Keratinocyte (primary cell): ENCODE data around the gene GBP7.

Source experiments
- EZH2 ChIP-seq: IDR thresholded peaks from one replicate; pipeline ENCODE4 v1.6.1; 2012; ENCODE audit warnings: inconsistent platforms, mild to moderate bottlenecking, low read length, moderate library complexity
- TF ChIP-seq, protein P1 (sequence below), 3 experiments: IDR thresholded peaks in 1 of 3; conservative IDR thresholded peaks in 1 of 3; optimal IDR thresholded peaks in 1 of 3; 2 replicates in 2 of 3; 3 replicates in 1 of 3; pipeline versions ENCODE3 to v1.5.1; 2011; ENCODE audit warnings: low read length in 3 of 3, mild to moderate bottlenecking in 3 of 3, moderate library complexity in 2 of 3, control low read depth in 1 of 3, inconsistent platforms in 1 of 3; ENCODE audit not compliant: insufficient read depth in 2 of 3; ENCODE audit errors: extremely low read depth in 1 of 3

GRCh38 chr1:89102021-89102420 lies 73.8 kb downstream of the GBP7 start:
- TF ChIP-seq, protein P1, sequence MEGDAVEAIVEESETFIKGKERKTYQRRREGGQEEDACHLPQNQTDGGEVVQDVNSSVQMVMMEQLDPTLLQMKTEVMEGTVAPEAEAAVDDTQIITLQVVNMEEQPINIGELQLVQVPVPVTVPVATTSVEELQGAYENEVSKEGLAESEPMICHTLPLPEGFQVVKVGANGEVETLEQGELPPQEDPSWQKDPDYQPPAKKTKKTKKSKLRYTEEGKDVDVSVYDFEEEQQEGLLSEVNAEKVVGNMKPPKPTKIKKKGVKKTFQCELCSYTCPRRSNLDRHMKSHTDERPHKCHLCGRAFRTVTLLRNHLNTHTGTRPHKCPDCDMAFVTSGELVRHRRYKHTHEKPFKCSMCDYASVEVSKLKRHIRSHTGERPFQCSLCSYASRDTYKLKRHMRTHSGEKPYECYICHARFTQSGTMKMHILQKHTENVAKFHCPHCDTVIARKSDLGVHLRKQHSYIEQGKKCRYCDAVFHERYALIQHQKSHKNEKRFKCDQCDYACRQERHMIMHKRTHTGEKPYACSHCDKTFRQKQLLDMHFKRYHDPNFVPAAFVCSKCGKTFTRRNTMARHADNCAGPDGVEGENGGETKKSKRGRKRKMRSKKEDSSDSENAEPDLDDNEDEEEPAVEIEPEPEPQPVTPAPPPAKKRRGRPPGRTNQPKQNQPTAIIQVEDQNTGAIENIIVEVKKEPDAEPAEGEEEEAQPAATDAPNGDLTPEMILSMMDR (optimal IDR thresholded peaks at IDR 0.05 in 1 of 3, IDR thresholded peaks at IDR 0.05 in 1 of 3, conservative IDR thresholded peaks at IDR 0.05 in 1 of 3; ENCODE audit: extremely low read depth in 1 of 3, insufficient read depth in 2 of 3, low read length in 3 of 3), result no peak
- no peak for TF ChIP-seq EZH2
